AG10803 (cell line): Measurements from ENCODE around the gene SLC2A9.

Source experiments
- DNase-seq: peaks from one replicate; pipeline ENCODE4 v3.0.0; 2010; ENCODE audit warnings: low read depth
- H3K4me3 ChIP-seq: 2 replicates; pipeline ENCODE4 v1.5.1; 2011; ENCODE audit warnings: mild to moderate bottlenecking, low read length, control low read depth
- TF ChIP-seq, protein P1 (sequence below): conservative IDR thresholded peaks from 2 replicates; pipeline ENCODE4 v1.5.1; 2011; ENCODE audit warnings: mild to moderate bottlenecking, low read length, control low read depth, inconsistent platforms

Gene SLC2A9

DNA sequence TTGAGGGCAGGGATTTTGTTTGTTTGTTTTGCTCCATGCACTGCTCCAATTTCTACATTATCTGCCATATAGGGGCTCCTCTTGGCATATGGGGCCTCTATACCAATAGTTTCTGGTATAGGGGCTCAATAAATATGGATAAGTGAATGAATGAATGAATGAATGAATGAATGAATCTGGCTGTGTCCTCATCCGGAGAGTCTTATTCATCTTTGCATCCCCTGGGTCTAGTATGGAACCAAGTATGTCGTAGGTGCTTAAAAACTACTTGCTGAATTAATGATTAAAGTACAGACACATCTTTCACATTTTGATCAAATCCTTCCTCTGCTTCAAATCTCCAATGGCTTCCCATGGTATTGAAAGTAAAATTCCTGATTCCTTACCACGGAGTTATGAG lies 159.7 kb downstream of the SLC2A9 start:
- TF ChIP-seq, protein P1, sequence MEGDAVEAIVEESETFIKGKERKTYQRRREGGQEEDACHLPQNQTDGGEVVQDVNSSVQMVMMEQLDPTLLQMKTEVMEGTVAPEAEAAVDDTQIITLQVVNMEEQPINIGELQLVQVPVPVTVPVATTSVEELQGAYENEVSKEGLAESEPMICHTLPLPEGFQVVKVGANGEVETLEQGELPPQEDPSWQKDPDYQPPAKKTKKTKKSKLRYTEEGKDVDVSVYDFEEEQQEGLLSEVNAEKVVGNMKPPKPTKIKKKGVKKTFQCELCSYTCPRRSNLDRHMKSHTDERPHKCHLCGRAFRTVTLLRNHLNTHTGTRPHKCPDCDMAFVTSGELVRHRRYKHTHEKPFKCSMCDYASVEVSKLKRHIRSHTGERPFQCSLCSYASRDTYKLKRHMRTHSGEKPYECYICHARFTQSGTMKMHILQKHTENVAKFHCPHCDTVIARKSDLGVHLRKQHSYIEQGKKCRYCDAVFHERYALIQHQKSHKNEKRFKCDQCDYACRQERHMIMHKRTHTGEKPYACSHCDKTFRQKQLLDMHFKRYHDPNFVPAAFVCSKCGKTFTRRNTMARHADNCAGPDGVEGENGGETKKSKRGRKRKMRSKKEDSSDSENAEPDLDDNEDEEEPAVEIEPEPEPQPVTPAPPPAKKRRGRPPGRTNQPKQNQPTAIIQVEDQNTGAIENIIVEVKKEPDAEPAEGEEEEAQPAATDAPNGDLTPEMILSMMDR, result no peak
- DNase-seq, result no peak
- no peak overlapping the region for H3K4me3 ChIP-seq

DNA sequence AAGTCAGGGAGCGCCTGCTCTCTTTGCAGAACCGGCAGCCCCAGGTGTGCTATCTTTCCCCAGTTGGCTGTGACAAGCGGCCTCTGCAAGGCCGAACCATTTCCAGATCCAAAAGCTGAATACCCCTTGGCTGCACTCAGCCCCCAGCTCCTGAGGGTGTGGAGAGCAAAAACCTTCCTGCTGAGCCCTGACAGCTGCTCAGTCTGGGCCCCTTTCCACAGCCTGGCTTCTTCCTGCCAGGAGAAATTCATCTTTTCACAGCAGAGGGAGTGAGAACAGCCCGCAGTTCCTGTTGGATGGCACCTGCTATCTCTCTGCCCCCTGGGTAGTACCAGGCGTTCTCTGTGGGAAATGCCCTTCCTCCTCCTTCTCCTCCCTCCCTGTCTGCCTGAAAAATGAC lies 161.5 kb downstream of the SLC2A9 start:
- no peak overlapping the region for H3K4me3 ChIP-seq
- TF ChIP-seq, protein P1, result no peak
- DNase-seq, result no peak

DNA sequence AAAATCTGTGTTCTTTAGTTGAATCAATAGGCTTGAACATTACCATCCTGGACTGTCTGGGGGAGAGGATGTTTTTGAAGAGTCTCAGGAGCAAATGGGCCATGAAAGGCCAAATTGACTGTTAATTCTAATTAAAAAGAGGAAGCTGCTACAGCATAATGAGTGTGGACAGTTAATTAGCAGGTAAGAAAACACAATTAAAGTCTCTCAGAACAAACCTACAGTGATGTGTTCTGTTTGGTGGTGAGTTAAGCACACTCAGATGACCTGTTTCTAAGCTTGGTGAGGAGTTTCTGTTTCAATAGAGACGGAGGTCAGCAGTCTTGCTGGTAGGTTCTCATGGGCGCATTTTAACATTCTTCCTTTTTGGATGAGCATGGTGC lies 171.8 kb downstream of the SLC2A9 start:
- no peak overlapping the region for H3K4me3 ChIP-seq
- DNase-seq, result no peak
- TF ChIP-seq, protein P1, result no peak

DNA sequence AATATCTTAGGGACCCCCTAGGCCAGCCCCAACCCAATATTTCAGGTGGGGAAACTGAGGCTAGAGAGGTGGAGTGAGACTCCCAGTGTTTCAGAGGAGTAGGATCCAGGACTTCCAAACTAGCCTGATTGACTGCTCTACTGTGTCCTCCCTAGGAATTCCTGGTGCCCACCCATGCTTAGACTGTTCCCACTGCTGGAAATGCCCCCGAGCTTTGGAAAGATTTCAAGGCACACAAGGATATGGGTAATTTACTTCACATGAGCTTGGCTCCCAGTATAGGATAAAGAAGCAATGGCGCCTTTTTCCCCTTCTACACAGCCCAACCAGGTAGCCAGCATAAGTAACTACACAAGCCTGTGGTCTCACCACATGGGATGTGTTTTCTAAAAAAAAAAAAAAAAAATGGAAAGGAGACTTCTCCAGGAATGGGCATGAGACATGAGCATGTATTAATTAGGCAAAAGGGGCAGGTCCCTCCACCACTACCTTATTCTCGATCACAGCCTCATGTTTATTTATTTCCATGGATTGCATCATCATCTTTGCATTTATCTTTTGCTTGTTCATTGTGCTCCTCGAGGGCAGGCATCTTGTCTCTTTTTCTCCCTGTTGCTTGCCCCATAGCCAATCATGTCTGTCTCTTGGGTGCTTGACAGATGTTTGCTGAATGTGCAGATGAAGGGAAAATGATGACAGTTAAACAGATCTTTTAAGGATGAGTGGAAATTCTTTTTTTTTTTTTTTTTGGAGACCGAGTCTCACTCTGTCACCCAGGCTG lies 173.1 kb downstream of the SLC2A9 start:
- no peak for DNase-seq
- H3K4me3 ChIP-seq, result no peak overlapping the region
- TF ChIP-seq, protein P1, result no peak

DNA sequence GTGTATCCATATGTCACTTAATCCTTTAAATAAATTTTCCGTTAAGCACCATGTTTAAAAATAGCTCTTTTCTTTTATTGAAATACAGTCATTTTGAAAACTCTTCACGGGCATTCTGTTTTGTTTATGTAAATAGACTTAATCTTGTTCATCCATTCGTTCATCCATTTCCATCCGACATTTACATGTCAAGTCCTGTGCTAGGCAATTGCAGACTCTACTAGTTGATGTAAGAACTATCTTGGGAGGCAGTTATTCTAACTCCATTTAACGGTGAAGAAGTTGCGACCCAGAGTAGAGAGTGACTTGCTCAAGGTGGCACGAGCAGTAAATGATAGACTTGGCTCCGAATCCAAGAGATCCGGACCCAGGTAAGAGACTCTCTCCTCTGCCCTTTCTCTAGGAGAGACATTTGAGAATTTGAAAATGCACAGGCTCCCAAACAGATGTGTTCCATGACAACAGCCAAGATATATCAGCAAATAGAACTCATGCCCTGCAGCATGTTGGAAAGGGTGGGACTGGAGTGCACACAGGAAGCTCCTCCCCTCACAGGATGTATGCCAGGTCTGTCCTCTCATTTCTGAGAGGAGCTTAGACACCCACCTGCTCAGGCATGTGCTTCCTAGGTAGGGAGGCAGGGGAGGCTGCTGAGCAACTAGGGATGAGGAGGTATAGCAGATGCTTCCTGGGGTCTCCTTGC lies 175.4 kb downstream of the SLC2A9 start:
- no peak overlapping the region for H3K4me3 ChIP-seq
- no peak for DNase-seq
- TF ChIP-seq, protein P1, result no peak

DNA sequence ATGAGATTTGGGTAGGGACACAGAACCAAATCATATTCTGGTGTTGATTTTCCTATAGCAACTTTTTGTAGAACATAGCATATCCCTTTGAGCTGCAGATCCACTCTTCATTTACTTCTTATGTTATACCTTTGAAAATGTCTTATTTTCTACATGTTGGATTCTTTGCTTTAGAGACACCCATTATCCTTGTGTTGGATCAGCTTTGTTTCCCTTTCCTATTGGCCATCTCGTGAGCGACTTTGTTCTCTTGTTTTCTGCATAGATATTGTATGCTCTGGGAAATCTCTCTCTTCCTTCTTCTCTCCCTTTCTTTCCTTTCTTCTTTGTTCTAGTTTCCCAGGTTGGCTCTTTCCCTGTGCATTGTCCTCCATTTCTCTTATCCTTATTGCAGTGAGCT lies 180.2 kb downstream of the SLC2A9 start:
- TF ChIP-seq, protein P1, result no peak
- no peak overlapping the region for H3K4me3 ChIP-seq
- no peak for DNase-seq

DNA sequence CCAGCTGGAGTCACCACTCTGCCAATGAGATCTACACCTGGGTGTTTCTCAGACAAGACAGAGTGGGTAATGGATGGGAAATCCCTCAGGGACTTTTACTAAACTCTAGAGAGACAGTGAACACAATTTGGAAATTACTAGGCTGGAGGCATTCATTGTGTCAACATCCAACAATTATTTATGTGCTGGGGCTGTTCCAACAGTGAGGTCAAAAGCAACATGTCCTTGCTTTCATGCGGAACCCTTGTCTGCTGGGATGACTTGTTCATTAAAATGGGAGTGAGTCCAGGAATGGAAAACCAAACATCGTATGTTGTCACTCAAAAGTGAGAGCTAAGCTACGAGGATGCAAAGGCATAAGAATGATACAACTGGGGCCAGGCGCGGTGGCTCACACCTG lies 185.9 kb downstream of the SLC2A9 start:
- no peak overlapping the region for H3K4me3 ChIP-seq
- no peak for DNase-seq
- TF ChIP-seq, protein P1, result no peak
